CD4-positive, alpha-beta T cell treated with Interleukin-6 for 4 hours (primary cell): Measurements from ENCODE around the gene SFI1.
"Not testable (repeated sequence)": the region's sequence is repeated elsewhere in the genome, so short reads cannot be mapped to it uniquely, and the experiment has no call there.

Source experiments
- DNase-seq: peaks from one replicate; pipeline ENCODE4 v3.0.0-alpha.2; 2020; ENCODE audit warnings: mixed read lengths

The SFI1 gene

GRCh38 chr22:31496007-31496734, at the start of gene SFI1:
Gene SFI1, plus strand, starts transcription at chr22:31496536. Its CDS starts 11,749 bp downstream, at chr22:31508285.
- peak; percentile 97 for DNase-seq

- no peak for DNase-seq
Observed at GRCh38 chr22:31446767-31447166, 49.6 kb upstream of the SFI1 start.

- DNase-seq = no peak
Observed at GRCh38 chr22:31447337-31447736, 49.0 kb upstream of the SFI1 start.

GRCh38 chr22:31448382-31448781, 48.0 kb upstream of the SFI1 start:
- no peak for DNase-seq

GRCh38 chr22:31449506-31449905, 46.8 kb upstream of the SFI1 start:
- no peak for DNase-seq

GRCh38 chr22:31451709-31452571, 44.4 kb upstream of the SFI1 start:
- peak; percentile 5 for DNase-seq

- no peak for DNase-seq
Observed at GRCh38 chr22:31461699-31462098, 34.6 kb upstream of the SFI1 start.

- no peak for DNase-seq
Observed at GRCh38 chr22:31465307-31465706, 31.0 kb upstream of the SFI1 start.

- no peak for DNase-seq
Observed at GRCh38 chr22:31474743-31475142, 21.6 kb upstream of the SFI1 start.

- no peak for DNase-seq
Observed at GRCh38 chr22:31475800-31476199, 20.5 kb upstream of the SFI1 start.

GRCh38 chr22:31477329-31477728, 19.0 kb upstream of the SFI1 start:
- no peak for DNase-seq

GRCh38 chr22:31481129-31481528, 15.2 kb upstream of the SFI1 start:
- no peak for DNase-seq

- not testable (repeated sequence) for DNase-seq
Observed at GRCh38 chr22:31482470-31482869, 13.9 kb upstream of the SFI1 start.

GRCh38 chr22:31486369-31486768, 10.0 kb upstream of the SFI1 start:
- not testable (repeated sequence) for DNase-seq

- DNase-seq = no peak
Observed at GRCh38 chr22:31486951-31487350, 9.4 kb upstream of the SFI1 start.

GRCh38 chr22:31488346-31488883, 7.9 kb upstream of the SFI1 start:
- no peak for DNase-seq

GRCh38 chr22:31488988-31489617, 7.2 kb upstream of the SFI1 start:
- DNase-seq = peak; percentile 20

- DNase-seq = peak; percentile 91
Observed at GRCh38 chr22:31489632-31490495, 6.5 kb upstream of the SFI1 start, which contains the start of gene EIF4ENIF1. Gene EIF4ENIF1, minus strand, starts transcription at chr22:31489842. Its CDS starts 1,124 bp downstream, at chr22:31488718.

- peak; percentile 67 for DNase-seq
Observed at GRCh38 chr22:31490496-31490925, 5.8 kb upstream of the SFI1 start.

GRCh38 chr22:31491218-31491962, 4.9 kb upstream of the SFI1 start:
- no peak for DNase-seq

- DNase-seq = no peak
Observed at GRCh38 chr22:31492151-31492550, 4.2 kb upstream of the SFI1 start.
